ENCODE measurements around the gene RBM47.

GRCh38 chr4:40571208-40571607 is 58.5 kb downstream of the RBM47 start:
- TF ChIP-seq CTCF (IDR thresholded peaks at IDR 0.05; ENCODE audit: poor library complexity, severe bottlenecking), result no peak
- TF ChIP-seq EZH2 (IDR thresholded peaks at IDR 0.05; ENCODE audit: borderline replicate concordance, insufficient read depth, low read length, poor library complexity, severe bottlenecking), result no peak
- no peak for TF ChIP-seq POLR2AphosphoS5 (IDR thresholded peaks at IDR 0.05)

Data from neural cell (in vitro differentiated cells).